ENCODE results near the gene DNAH10.

DNA sequence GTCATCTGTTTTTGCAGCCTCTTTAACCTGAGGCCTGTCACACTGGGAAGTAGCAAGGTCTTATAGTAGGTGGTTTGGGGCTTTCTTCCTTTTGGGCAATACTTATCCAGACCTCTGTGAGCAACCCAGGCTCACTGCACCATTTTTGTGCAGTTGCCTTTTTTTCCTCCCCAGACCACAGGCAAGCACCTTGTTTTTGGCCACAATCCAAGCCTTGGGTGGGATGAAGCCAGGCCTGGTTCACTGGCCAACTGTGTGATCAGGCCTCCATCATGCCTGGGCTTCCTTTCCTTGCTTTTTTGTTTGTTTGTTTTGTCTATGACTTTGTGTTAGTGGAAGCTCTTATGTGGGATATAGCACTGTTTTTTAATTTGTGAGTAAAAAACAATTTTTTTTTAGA is 71.7 kb downstream of the DNAH10 start:
- TF ChIP-seq CTCF (IDR thresholded peaks at IDR 0.05; ENCODE audit: insufficient read depth, low read length, poor library complexity, severe bottlenecking) (no peak), EZH2phosphoT487 (conservative IDR thresholded peaks at IDR 0.05; ENCODE audit: low read length) (no peak)

Measured in SU-DHL-6 (cell line).